CD14-positive monocyte (primary cell): ENCODE measurements around the gene BSN. TPM values are rescaled to one million over a fixed set of nuclear protein-coding genes. Genes with fewer than 3 reads are reported as not detected.

Experiments
- DNase-seq, 3 donors: peaks; one replicate each; pipeline ENCODE4 v3.0.0-alpha.2; 2011 to 2022
- H2AFZ ChIP-seq: 2 replicates; pipeline ENCODE4 v1.6.0; 2012; ENCODE audit warnings: mild to moderate bottlenecking, low read depth, low read length, inconsistent platforms; ENCODE audit not compliant: insufficient read depth, poor library complexity, severe bottlenecking
- H3K27ac ChIP-seq, 2 donors: 1 replicate in 1 of 2; 2 replicates in 1 of 2; pipeline ENCODE4 v1.5.1; 2012 to 2013; ENCODE audit warnings: low read length in 2 of 2, control low read depth in 1 of 2, inconsistent platforms in 1 of 2, low read depth in 1 of 2, mild to moderate bottlenecking in 1 of 2
- H3K27me3 ChIP-seq, 2 donors: one replicate each; pipeline versions ENCODE4 v1.6.0 to v1.6.1; 2011 to 2013; ENCODE audit warnings: low read length in 2 of 2; ENCODE audit not compliant: control insufficient read depth in 2 of 2, insufficient read depth in 2 of 2
- H3K36me3 ChIP-seq, 2 donors: replicated peaks in 1 of 2; 1 replicate in 1 of 2; 2 replicates in 1 of 2; pipeline versions ENCODE4 v1.5.1 to v1.6.1; 2012 to 2013; ENCODE audit warnings: low read length in 2 of 2, control low read depth in 1 of 2, inconsistent platforms in 1 of 2, mild to moderate bottlenecking in 1 of 2; ENCODE audit not compliant: insufficient read depth in 2 of 2, control insufficient read depth in 1 of 2
- H3K4me1 ChIP-seq, 2 donors: 1 replicate in 1 of 2; 2 replicates in 1 of 2; pipeline versions ENCODE4 v1.5.1 to v1.6.1; 2012 to 2013; ENCODE audit warnings: low read length in 2 of 2, control low read depth in 1 of 2, inconsistent platforms in 1 of 2, mild to moderate bottlenecking in 1 of 2, moderate library complexity in 1 of 2; ENCODE audit not compliant: insufficient read depth in 2 of 2, control insufficient read depth in 1 of 2
- H3K4me2 ChIP-seq: replicated peaks from 2 replicates; pipeline ENCODE3; 2012; ENCODE audit warnings: low read length, moderate library complexity, mild to moderate bottlenecking; ENCODE audit not compliant: poor library complexity, severe bottlenecking; ENCODE audit errors: extremely low read depth
- H3K4me3 ChIP-seq, 3 experiments: fragments of 200-600 bp in 1 of 3; sonication (generic) in 1 of 3; replicated peaks in 1 of 3; 1 replicate in 2 of 3; 2 replicates in 1 of 3; pipeline ENCODE4 v1.5.1; 2011 to 2013; ENCODE audit warnings: low read length in 3 of 3, mild to moderate bottlenecking in 3 of 3, control low read depth in 2 of 3, low read depth in 2 of 3, inconsistent platforms in 1 of 3, moderate library complexity in 1 of 3
- H3K79me2 ChIP-seq: 2 replicates; pipeline ENCODE4 v1.6.0; 2012; ENCODE audit warnings: mild to moderate bottlenecking, control low read depth, inconsistent platforms, low read length, moderate library complexity; ENCODE audit not compliant: insufficient read depth
- H3K9ac ChIP-seq: 2 replicates; pipeline ENCODE4 v1.6.0; 2017; ENCODE audit warnings: low read length, mild to moderate bottlenecking; ENCODE audit not compliant: insufficient read depth, poor library complexity, severe bottlenecking
- H3K9me3 ChIP-seq, 2 donors: replicated peaks in 1 of 2; 1 replicate in 1 of 2; 2 replicates in 1 of 2; pipeline versions ENCODE4 v1.5.1 to v1.6.1; 2012 to 2013; ENCODE audit warnings: low read length in 2 of 2, control low read depth in 1 of 2; ENCODE audit not compliant: control insufficient read depth in 1 of 2, insufficient read depth in 1 of 2
- H4K20me1 ChIP-seq: 2 replicates; pipeline ENCODE4 v1.6.0; 2012; ENCODE audit warnings: mild to moderate bottlenecking, low read length, control low read depth, moderate library complexity; ENCODE audit not compliant: insufficient read depth
- H3K27ac Mint-ChIP-seq, 7 donors: one replicate each; pipeline ENCODE4 v1.8.0; 2020; ENCODE audit warnings: mild to moderate bottlenecking in 7 of 7, mixed read lengths in 7 of 7, moderate library complexity in 6 of 7, inconsistent platforms in 2 of 7
- H3K27me3 Mint-ChIP-seq, 3 donors: one replicate each; pipeline ENCODE4 v1.8.0; 2021 to 2022; ENCODE audit warnings: low read depth in 3 of 3, mild to moderate bottlenecking in 3 of 3, mixed read lengths in 3 of 3, moderate library complexity in 3 of 3, inconsistent platforms in 1 of 3
- H3K36me3 Mint-ChIP-seq, 2 donors: one replicate each; pipeline ENCODE4 v1.8.0; 2020; ENCODE audit warnings: mixed read lengths in 2 of 2, inconsistent platforms in 1 of 2, mild to moderate bottlenecking in 1 of 2
- H3K4me1 Mint-ChIP-seq: one replicate; pipeline ENCODE4 v1.8.0; 2020; ENCODE audit warnings: mild to moderate bottlenecking, mixed read lengths
- H3K4me3 Mint-ChIP-seq, 2 donors: one replicate each; pipeline ENCODE4 v1.8.0; 2020; ENCODE audit warnings: mild to moderate bottlenecking in 2 of 2, mixed read lengths in 2 of 2, moderate library complexity in 1 of 2
- H3K9me3 Mint-ChIP-seq, 7 donors: one replicate each; pipeline ENCODE4 v1.8.0; 2020 to 2022; ENCODE audit warnings: mixed read lengths in 7 of 7, mild to moderate bottlenecking in 6 of 7, moderate library complexity in 6 of 7, inconsistent platforms in 2 of 7
- WGBS: methylation state at CpG from one replicate; pipeline ENCODE4 v1.1.5; 2013; ENCODE audit warnings: missing lambda C conversion rate; ENCODE audit not compliant: insufficient coverage; 5-methylcytosine and 5-hydroxymethylcytosine counted together
- intact Hi-C, 2 donors: fragments of 100-400 bp; cut with micrococcal nuclease; formaldehyde crosslinking; loops; one replicate each; pipeline versions ENCODE4 v1.15.0 to v1.15.1; 2023
- polyA plus RNA-seq, 3 donors: library from polyadenylated mRNA; depleted of rRNA in 1 of 3; unstranded in 2 of 3; stranded (reverse) in 1 of 3; fragments of 300-500 nt in 2 of 3; fragments of >200 nt in 1 of 3; fragmentation: Illumina TruSeq in 2 of 3; gene quantifications; 1 replicate in 2 of 3; 2 replicates in 1 of 3; pipeline ENCODE4 v1.2.3, GENCODE V29; 2012 to 2021
- TF ChIP-seq, protein P1 (sequence below): fragments of 200-600 bp; IDR thresholded peaks from one replicate; pipeline ENCODE4 v1.8.0; 2022; ENCODE audit warnings: antibody characterized with exemption, mild to moderate bottlenecking

Gene BSN
- polyA plus RNA-seq, 3 donors = not detected

DNA sequence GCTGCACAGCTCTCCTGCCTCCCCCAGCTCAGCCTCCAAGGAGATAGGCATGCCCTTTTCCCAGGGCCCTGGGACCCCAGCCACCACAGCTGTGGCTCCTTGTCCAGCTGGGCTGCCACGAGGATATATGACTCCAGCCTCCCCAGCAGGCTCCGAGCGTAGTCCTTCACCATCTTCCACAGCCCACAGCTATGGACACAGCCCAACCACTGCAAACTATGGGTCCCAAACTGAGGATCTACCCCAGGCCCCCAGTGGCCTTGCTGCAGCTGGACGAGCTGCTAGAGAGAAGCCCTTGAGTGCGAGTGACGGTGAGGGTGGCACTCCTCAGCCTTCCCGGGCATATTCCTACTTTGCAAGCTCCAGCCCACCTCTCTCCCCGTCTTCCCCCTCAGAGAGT, 99.3 kb downstream of the BSN start:
- Histone ChIP-seq H3K27ac (no peak overlapping the region), H3K4me3 (no peak overlapping the region), H3K4me1 (peaks cover 0 to 5% of the 10 kb centered on the region in 2 donors), H4K20me1 (no peaks in the 10 kb centered on the region), H3K9me3 (no peaks in the 10 kb centered on the region), H3K9ac (no peak overlapping the region), H2AFZ (no peak overlapping the region), H3K36me3 (no peaks in the 10 kb centered on the region), H3K27me3 (peaks cover 0 to 2% of the 10 kb centered on the region in 2 donors), H3K79me2 (no peaks in the 10 kb centered on the region), H3K4me2 (no peak overlapping the region)
- H3K4me1 Mint-ChIP-seq = peaks cover 4% of the 10 kb centered on the region
- intact Hi-C loops = no loop called here
- no peaks in the 10 kb centered on the region for H3K9me3 Mint-ChIP-seq
- TF ChIP-seq, protein P1, sequence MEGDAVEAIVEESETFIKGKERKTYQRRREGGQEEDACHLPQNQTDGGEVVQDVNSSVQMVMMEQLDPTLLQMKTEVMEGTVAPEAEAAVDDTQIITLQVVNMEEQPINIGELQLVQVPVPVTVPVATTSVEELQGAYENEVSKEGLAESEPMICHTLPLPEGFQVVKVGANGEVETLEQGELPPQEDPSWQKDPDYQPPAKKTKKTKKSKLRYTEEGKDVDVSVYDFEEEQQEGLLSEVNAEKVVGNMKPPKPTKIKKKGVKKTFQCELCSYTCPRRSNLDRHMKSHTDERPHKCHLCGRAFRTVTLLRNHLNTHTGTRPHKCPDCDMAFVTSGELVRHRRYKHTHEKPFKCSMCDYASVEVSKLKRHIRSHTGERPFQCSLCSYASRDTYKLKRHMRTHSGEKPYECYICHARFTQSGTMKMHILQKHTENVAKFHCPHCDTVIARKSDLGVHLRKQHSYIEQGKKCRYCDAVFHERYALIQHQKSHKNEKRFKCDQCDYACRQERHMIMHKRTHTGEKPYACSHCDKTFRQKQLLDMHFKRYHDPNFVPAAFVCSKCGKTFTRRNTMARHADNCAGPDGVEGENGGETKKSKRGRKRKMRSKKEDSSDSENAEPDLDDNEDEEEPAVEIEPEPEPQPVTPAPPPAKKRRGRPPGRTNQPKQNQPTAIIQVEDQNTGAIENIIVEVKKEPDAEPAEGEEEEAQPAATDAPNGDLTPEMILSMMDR = no peak
- H3K27ac Mint-ChIP-seq = no peak overlapping the region
- DNase-seq = no peak
- 85% methylated on average over 7 of the region's 8 CpGs for WGBS
- H3K36me3 Mint-ChIP-seq = no peaks in the 10 kb centered on the region
- no peak overlapping the region for H3K4me3 Mint-ChIP-seq
- H3K27me3 Mint-ChIP-seq = peaks cover 2 to 4% (median 2%) of the 10 kb centered on the region in 3 donors

DNA sequence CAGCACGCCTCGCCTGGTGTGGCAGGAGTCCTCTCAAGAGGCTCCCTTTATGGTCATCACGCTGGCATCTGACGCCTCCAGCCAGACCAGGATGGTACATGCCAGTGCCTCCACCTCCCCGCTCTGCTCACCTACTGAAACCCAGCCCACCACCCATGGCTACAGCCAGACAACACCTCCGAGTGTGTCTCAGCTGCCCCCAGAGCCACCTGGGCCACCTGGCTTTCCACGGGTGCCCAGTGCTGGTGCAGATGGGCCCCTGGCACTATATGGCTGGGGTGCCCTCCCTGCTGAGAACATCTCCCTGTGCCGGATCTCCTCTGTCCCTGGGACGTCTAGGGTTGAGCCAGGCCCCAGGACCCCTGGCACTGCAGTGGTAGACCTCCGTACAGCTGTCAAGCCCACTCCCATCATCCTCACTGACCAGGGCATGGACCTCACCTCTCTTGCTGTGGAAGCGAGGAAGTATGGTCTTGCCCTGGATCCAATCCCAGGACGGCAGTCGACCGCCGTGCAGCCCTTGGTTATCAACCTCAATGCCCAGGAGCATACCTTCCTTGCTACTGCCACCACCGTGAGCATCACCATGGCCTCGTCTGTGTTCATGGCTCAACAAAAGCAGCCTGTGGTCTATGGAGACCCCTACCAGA, 100.0 kb downstream of the BSN start:
- Histone ChIP-seq H3K9me3 (no peaks in the 10 kb centered on the region), H3K79me2 (no peaks in the 10 kb centered on the region), H3K36me3 (no peaks in the 10 kb centered on the region), H3K4me1 (peaks cover 0 to 5% of the 10 kb centered on the region in 2 donors), H4K20me1 (no peaks in the 10 kb centered on the region), H3K27ac (no peak overlapping the region), H2AFZ (no peak overlapping the region), H3K27me3 (peaks cover 0 to 2% of the 10 kb centered on the region in 2 donors), H3K4me2 (no peak overlapping the region), H3K4me3 (no peak overlapping the region), H3K9ac (no peak overlapping the region)
- Mint-ChIP-seq H3K27ac (no peak overlapping the region), H3K9me3 (no peaks in the 10 kb centered on the region), H3K27me3 (peaks cover 2 to 6% (median 5%) of the 10 kb centered on the region in 3 donors), H3K4me3 (no peak overlapping the region), H3K36me3 (no peaks in the 10 kb centered on the region), H3K4me1 (peaks cover 4% of the 10 kb centered on the region)
- WGBS = 94% methylated on average over 17 of the region's 17 CpGs
- no peak for DNase-seq
- intact Hi-C loops = no loop called here
- TF ChIP-seq, protein P1 = no peak
